ENCODE measurements around the gene CAMKMT.

Gene CAMKMT

DNA sequence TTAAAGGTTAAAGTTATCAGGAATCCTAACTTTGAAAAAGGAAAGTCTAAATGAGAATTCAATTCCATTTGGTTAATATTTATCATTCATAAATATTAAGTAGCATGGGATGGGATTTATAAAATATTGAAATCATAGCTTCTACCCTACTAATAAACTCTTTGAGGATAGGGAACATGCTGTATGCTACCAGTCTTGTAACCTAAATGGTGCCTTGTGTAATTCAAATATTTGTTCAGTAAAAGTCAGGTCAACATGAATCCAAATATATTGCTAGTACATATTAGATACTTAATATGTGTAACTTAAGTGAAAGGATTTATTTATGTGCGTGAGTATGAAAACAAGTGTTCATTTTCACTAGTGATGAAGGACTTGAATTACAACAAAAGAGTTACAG, 94.1 kb downstream of the CAMKMT start:
- Histone ChIP-seq H3K4me1 (ENCODE audit: low read length) (no peaks in the 10 kb centered on the region), H3K27me3 (replicated peaks; ENCODE audit: insufficient read depth, low read length) (no peaks in the 10 kb centered on the region), H3K79me2 (ENCODE audit: low read length) (no peaks in the 10 kb centered on the region), H3K27ac (ENCODE audit: low read length) (no peak overlapping the region), H3K9me2 (replicated peaks; ENCODE audit: insufficient read depth, low read length) (no peaks in the 10 kb centered on the region), H3K9me3 (replicated peaks; ENCODE audit: insufficient read depth, low read length) (no peaks in the 10 kb centered on the region), H4K20me1 (ENCODE audit: insufficient read depth, low read length) (no peaks in the 10 kb centered on the region), H3K4me3 (ENCODE audit: low read length) (no peak overlapping the region), H3K4me2 (ENCODE audit: low read depth, low read length) (no peak overlapping the region), H3K36me3 (replicated peaks; ENCODE audit: insufficient read depth, low read length) (no peaks in the 10 kb centered on the region), H3F3A (ENCODE audit: insufficient read depth, low read length) (no peaks in the 10 kb centered on the region), H3K9ac (ENCODE audit: low read length) (no peak overlapping the region), H2AFZ (ENCODE audit: low read length) (no peak overlapping the region)
- DNase-seq = no peak
- TF ChIP-seq, protein P1, sequence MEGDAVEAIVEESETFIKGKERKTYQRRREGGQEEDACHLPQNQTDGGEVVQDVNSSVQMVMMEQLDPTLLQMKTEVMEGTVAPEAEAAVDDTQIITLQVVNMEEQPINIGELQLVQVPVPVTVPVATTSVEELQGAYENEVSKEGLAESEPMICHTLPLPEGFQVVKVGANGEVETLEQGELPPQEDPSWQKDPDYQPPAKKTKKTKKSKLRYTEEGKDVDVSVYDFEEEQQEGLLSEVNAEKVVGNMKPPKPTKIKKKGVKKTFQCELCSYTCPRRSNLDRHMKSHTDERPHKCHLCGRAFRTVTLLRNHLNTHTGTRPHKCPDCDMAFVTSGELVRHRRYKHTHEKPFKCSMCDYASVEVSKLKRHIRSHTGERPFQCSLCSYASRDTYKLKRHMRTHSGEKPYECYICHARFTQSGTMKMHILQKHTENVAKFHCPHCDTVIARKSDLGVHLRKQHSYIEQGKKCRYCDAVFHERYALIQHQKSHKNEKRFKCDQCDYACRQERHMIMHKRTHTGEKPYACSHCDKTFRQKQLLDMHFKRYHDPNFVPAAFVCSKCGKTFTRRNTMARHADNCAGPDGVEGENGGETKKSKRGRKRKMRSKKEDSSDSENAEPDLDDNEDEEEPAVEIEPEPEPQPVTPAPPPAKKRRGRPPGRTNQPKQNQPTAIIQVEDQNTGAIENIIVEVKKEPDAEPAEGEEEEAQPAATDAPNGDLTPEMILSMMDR (IDR thresholded peaks at IDR 0.05; ENCODE audit: low read length) = no peak
- TF ChIP-seq EZH2 (optimal IDR thresholded peaks at IDR 0.05; ENCODE audit: low read depth, low read length) = no peak
- TF ChIP-seq EZH2phosphoT487 (IDR thresholded peaks at IDR 0.05; ENCODE audit: low read length) = no peak

DNA sequence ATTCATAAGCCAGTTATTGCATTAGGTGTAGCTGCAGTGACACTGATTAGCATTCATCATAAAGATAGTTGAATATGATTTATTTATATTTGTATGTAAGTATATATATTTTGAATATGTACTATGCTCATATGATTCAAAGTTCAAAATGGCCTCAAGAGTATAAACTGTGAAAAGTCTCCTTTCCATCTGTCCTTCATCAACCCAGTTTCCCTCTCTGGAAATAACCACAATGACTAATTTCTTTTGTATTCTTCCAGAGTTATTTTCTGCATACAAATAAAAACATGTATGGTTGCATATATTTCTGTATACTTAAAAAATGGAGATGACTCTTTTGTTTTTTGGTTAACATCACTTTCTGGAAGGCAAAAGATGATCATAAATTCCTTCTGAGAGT, 95.2 kb downstream of the CAMKMT start:
- H4K20me1 ChIP-seq (ENCODE audit: insufficient read depth, low read length) = no peaks in the 10 kb centered on the region

DNA sequence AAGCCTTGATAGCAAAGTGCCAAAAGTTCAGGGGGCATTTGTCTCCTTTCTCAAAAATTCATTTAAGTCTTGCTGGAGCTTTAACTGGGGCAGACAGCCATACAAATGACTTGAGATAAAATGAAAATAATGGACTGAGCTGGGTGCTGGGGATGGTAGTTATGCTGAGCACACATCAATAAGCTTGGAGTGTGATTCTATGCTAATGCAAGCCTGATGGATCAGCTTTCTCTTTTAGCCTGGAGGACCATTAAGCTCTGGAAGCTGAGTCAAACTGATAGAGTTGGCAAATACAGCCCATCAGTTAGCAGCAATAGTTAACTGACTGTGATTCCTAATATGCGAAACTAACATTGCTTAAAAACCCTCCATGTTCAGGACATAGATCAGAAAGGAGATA, 98.0 kb downstream of the CAMKMT start:
- no peak for DNase-seq
- no peak overlapping the region for H3K4me3 ChIP-seq (ENCODE audit: low read length)
- no peaks in the 10 kb centered on the region for H3K9me2 ChIP-seq (replicated peaks; ENCODE audit: insufficient read depth, low read length)
- H3K9ac ChIP-seq (ENCODE audit: low read length) = no peak overlapping the region
- H3K36me3 ChIP-seq (replicated peaks; ENCODE audit: insufficient read depth, low read length) = no peaks in the 10 kb centered on the region
- H3K4me1 ChIP-seq (ENCODE audit: low read length) = no peaks in the 10 kb centered on the region
- H3K27me3 ChIP-seq (replicated peaks; ENCODE audit: insufficient read depth, low read length) = no peaks in the 10 kb centered on the region
- H3K79me2 ChIP-seq (ENCODE audit: low read length) = no peaks in the 10 kb centered on the region
- no peak overlapping the region for H2AFZ ChIP-seq (ENCODE audit: low read length)
- H3K4me2 ChIP-seq (ENCODE audit: low read depth, low read length) = no peak overlapping the region
- no peaks in the 10 kb centered on the region for H3F3A ChIP-seq (ENCODE audit: insufficient read depth, low read length)
- no peaks in the 10 kb centered on the region for H3K9me3 ChIP-seq (replicated peaks; ENCODE audit: insufficient read depth, low read length)
- TF ChIP-seq EZH2 (optimal IDR thresholded peaks at IDR 0.05; ENCODE audit: low read depth, low read length) (no peak), EZH2phosphoT487 (IDR thresholded peaks at IDR 0.05; ENCODE audit: low read length) (no peak)
- TF ChIP-seq, protein P1 (IDR thresholded peaks at IDR 0.05; ENCODE audit: low read length) = no peak
- H3K27ac ChIP-seq (ENCODE audit: low read length) = no peak overlapping the region
- H4K20me1 ChIP-seq (ENCODE audit: insufficient read depth, low read length) = no peaks in the 10 kb centered on the region

More for the DNA sequence above, 95.2 kb downstream of the CAMKMT start:
- DNase-seq = no peak
- H3K9ac ChIP-seq (ENCODE audit: low read length) = no peak overlapping the region
- no peak for TF ChIP-seq EZH2 (optimal IDR thresholded peaks at IDR 0.05; ENCODE audit: low read depth, low read length)
- no peak overlapping the region for H3K4me2 ChIP-seq (ENCODE audit: low read depth, low read length)
- H3K9me2 ChIP-seq (replicated peaks; ENCODE audit: insufficient read depth, low read length) = no peaks in the 10 kb centered on the region
- no peaks in the 10 kb centered on the region for H3F3A ChIP-seq (ENCODE audit: insufficient read depth, low read length)
- H3K9me3 ChIP-seq (replicated peaks; ENCODE audit: insufficient read depth, low read length) = no peaks in the 10 kb centered on the region
- no peak overlapping the region for H3K27ac ChIP-seq (ENCODE audit: low read length)
- no peak overlapping the region for H2AFZ ChIP-seq (ENCODE audit: low read length)
- H3K4me1 ChIP-seq (ENCODE audit: low read length) = no peaks in the 10 kb centered on the region
- no peaks in the 10 kb centered on the region for H3K27me3 ChIP-seq (replicated peaks; ENCODE audit: insufficient read depth, low read length)
- H3K4me3 ChIP-seq (ENCODE audit: low read length) = no peak overlapping the region
- H3K79me2 ChIP-seq (ENCODE audit: low read length) = no peaks in the 10 kb centered on the region
- no peaks in the 10 kb centered on the region for H3K36me3 ChIP-seq (replicated peaks; ENCODE audit: insufficient read depth, low read length)

DNA sequence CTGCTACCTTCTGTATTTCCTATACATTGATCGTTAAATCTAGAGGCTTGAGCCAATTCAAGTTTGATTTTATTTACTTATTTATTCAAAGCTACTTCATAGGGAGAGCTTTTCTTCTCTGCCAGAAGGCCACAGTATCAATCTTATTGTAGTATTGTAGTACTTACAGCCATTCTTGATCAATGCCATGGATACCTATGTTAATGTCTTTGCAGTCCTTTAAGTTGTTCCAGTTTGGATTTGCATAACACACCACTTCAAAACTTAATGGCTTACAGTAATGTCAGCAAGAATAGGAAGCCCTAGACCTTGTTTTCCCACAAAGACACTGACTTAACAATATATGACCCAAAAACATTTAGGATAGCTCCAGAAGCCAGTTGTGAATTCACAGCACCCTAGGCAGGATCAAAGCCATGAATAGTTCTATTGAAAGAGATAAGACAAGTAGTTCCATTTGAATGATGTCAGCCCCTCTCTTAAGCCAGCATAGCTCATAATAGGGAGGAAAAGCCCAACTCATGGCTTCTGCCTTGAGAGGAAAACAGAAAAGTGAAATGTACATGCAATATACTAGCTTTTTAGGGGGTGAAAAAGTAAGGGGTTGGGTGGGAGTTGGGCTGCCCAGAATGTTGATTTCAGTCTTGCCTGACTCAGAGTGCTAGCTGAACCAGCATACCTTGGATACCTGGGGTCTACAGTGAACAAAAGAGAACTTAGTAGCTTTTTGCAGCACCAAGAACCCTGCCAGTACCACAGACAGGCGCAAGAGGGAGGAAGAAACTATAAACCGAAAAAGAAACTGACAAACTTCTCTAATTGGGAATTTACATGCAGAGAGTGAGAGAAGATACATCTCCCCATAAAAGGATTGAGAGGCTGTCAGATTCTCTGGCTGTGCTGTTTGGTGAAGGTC, 101.4 kb downstream of the CAMKMT start:
- Histone ChIP-seq H3K4me1 (ENCODE audit: low read length) (no peaks in the 10 kb centered on the region), H4K20me1 (ENCODE audit: insufficient read depth, low read length) (no peaks in the 10 kb centered on the region), H2AFZ (ENCODE audit: low read length) (no peak overlapping the region), H3K9me2 (replicated peaks; ENCODE audit: insufficient read depth, low read length) (no peaks in the 10 kb centered on the region), H3K27me3 (replicated peaks; ENCODE audit: insufficient read depth, low read length) (no peaks in the 10 kb centered on the region), H3K9me3 (replicated peaks; ENCODE audit: insufficient read depth, low read length) (no peaks in the 10 kb centered on the region), H3K36me3 (replicated peaks; ENCODE audit: insufficient read depth, low read length) (no peaks in the 10 kb centered on the region), H3K4me3 (ENCODE audit: low read length) (no peak overlapping the region), H3K4me2 (ENCODE audit: low read depth, low read length) (no peak overlapping the region), H3K9ac (ENCODE audit: low read length) (no peak overlapping the region), H3K27ac (ENCODE audit: low read length) (no peak overlapping the region), H3K79me2 (ENCODE audit: low read length) (no peaks in the 10 kb centered on the region), H3F3A (ENCODE audit: insufficient read depth, low read length) (no peaks in the 10 kb centered on the region)
- TF ChIP-seq EZH2 (optimal IDR thresholded peaks at IDR 0.05; ENCODE audit: low read depth, low read length) (no peak), EZH2phosphoT487 (IDR thresholded peaks at IDR 0.05; ENCODE audit: low read length) (no peak)
- TF ChIP-seq, protein P1 (IDR thresholded peaks at IDR 0.05; ENCODE audit: low read length) = no peak
- DNase-seq = no peak
